ENCODE measurements around the gene RREB1. TPM values are rescaled to one million over a fixed set of nuclear protein-coding genes. Genes with fewer than 3 reads are reported as not detected.

RREB1 gene
- total RNA-seq, 1 donor from 2014 or later: 57.2 TPM

- intact Hi-C loops (cut with DNase I): loop anchor here (1.0 to 10.0 kb wide), 2 partner anchors 113 to 138 kb away; no protein-coding TSS in a partner anchor
- Histone ChIP-seq H3K36me3 (no peaks in the 10 kb centered on the region), H3K27me3 (no peaks in the 10 kb centered on the region), H3K9me3 (no peaks in the 10 kb centered on the region), H3K4me1 (peaks cover 8% of the 10 kb centered on the region), H3K27ac (peak overlapping the region; percentile 95), H3K4me3 (peak overlapping the region; percentile 63 to 93)
- DNase-seq (ENCODE audit: extremely low spot score in 2 of 2): no peak
- peak in 2 of 3 experiments; percentile 4 to 7 for TF ChIP-seq CTCF (IDR thresholded peaks at IDR 0.05)
- no peak for TF ChIP-seq POLR2A (IDR thresholded peaks at IDR 0.05)
- peak in 1 of 2 donors; percentile 52 for TF ChIP-seq POLR2AphosphoS5 (IDR thresholded peaks at IDR 0.05; ENCODE audit: insufficient read depth in 1 of 2, low read depth in 1 of 2)
Observed at GRCh38 chr6:7106752-7107577, 796 bp upstream of the RREB1 start.

GRCh38 chr6:7108196-7108963 is 619 bp downstream of the RREB1 start:
- Histone ChIP-seq H3K36me3 (no peaks in the 10 kb centered on the region), H3K27ac (peak overlapping the region; percentile 95), H3K4me3 (peak overlapping the region; percentile 63 to 93), H3K9me3 (no peaks in the 10 kb centered on the region), H3K27me3 (no peaks in the 10 kb centered on the region), H3K4me1 (peaks cover 18% of the 10 kb centered on the region)
- DNase-seq (ENCODE audit: extremely low spot score in 2 of 2): no peak
- intact Hi-C loops (cut with DNase I): loop anchor here (2.0 to 10.0 kb wide), 2 partner anchors 32 to 136 kb away; no protein-coding TSS in a partner anchor
- no peak for TF ChIP-seq CTCF (IDR thresholded peaks at IDR 0.05)
- no peak for TF ChIP-seq POLR2AphosphoS5 (IDR thresholded peaks at IDR 0.05; ENCODE audit: insufficient read depth in 1 of 2, low read depth in 1 of 2)
- no peak for TF ChIP-seq POLR2A (IDR thresholded peaks at IDR 0.05)

GRCh38 chr6:7108964-7109836 is 1.4 kb downstream of the RREB1 start:
- peak overlapping the region; percentile 63 to 93 for H3K4me3 ChIP-seq
- H3K36me3 ChIP-seq: no peaks in the 10 kb centered on the region
- TF ChIP-seq CTCF (IDR thresholded peaks at IDR 0.05) (no peak), POLR2A (IDR thresholded peaks at IDR 0.05) (peak in 1 of 2 donors; percentile 51), POLR2AphosphoS5 (IDR thresholded peaks at IDR 0.05; ENCODE audit: insufficient read depth in 1 of 2, low read depth in 1 of 2) (peak in 1 of 2 donors; percentile 35)
- peaks cover 26% of the 10 kb centered on the region for H3K4me1 ChIP-seq
- H3K27ac ChIP-seq: peak overlapping the region; percentile 95
- intact Hi-C loops (cut with DNase I): loop anchor here (2.0 to 10.0 kb wide), 2 partner anchors 32 to 136 kb away; no protein-coding TSS in a partner anchor
- DNase-seq (ENCODE audit: extremely low spot score in 2 of 2): no peak
- H3K9me3 ChIP-seq: no peaks in the 10 kb centered on the region
- no peaks in the 10 kb centered on the region for H3K27me3 ChIP-seq

- peaks cover 36% of the 10 kb centered on the region for H3K4me1 ChIP-seq
- DNase-seq (ENCODE audit: extremely low spot score in 2 of 2): no peak
- no peaks in the 10 kb centered on the region for H3K36me3 ChIP-seq
- intact Hi-C loops (cut with DNase I): no loop called here
- peak overlapping the region; percentile 63 to 93 for H3K4me3 ChIP-seq
- no peaks in the 10 kb centered on the region for H3K27me3 ChIP-seq
- no peaks in the 10 kb centered on the region for H3K9me3 ChIP-seq
- TF ChIP-seq CTCF (IDR thresholded peaks at IDR 0.05) (no peak), POLR2A (IDR thresholded peaks at IDR 0.05) (no peak)
- peak overlapping the region; percentile 95 for H3K27ac ChIP-seq
Observed at GRCh38 chr6:7110092-7110792, 2.5 kb downstream of the RREB1 start.

All from vagina (tissue), 2 donors.